ENCODE measurements around the gene RTP5.
A peak's percentile ranks its signal among the peaks of the same experiment; 100 is the strongest.

The RTP5 gene

GRCh38 chr2:241843321-241844065 lies 26.0 kb upstream of the RTP5 start:
- no peak for DNase-seq (ENCODE audit: low read depth in 3 of 3)

DNA sequence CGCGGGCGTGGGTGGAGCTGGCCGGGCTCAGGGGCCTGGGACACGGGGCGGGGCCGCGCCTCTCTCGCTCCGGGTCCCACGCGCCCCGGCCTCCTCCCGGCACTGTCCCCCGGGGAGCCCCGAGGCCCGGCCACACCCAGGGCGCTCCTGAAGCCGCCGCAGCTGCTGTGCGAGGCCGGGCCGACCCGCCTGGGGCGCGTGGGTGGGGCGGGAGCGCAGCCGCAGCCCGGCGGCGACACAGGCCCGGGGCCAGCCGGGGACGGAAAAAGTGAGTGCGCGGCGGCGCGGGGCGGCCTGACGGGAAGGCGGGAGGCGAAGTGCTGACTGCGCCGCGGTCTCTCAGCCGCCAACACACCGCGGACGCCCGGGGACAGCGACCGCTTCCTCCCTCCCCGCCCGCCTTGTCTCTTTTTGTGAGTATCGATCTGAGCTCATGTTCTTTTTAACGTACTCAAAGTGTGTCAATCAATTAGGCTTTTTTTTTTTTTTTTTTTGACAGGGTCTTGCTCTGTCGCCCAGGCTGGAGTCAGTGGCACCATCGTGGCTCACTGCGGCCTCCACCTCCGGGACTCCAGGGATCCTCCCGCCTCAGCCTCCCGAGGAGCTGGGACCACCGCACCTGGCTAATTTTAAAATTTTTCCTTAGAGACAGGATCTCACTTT lies 25.3 kb upstream of the RTP5 start:
- peak; percentile 78 to 84 (median 80) for DNase-seq (ENCODE audit: low read depth in 3 of 3)

DNA sequence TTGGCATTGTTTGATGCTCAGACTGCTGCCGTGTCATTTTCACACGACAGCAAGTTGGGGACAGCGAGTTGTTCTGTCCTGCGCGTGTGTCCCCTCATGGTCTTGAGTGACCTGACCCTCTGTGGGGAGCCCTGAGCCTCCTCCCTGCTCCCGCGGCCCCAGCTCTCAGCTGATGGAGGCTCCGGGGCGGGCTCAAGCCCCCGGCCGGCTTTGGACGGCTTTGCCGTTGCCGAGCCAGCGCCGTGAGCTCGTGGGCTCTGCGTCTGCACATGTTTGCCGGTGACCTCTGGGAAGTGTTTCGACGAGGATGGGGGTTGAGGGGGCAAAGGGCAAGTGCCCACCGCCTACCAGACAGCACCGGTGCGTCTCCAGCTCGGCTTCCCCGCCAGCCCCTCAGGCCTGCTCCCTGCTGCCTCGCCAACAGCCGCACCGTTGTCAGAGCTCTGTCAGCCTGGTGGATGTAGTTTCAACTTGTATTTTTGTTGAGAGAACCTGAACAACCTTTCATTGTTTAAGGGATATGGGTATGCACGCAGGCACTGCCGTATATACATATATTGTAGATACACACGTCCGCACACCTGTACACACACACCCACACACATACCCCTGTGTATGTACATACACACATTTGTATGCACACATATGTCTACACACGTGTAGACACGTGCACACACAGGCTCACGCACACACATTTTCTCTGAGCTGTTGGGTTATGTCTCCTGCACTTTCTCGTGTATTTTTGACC lies 24.5 kb upstream of the RTP5 start:
- no peak for DNase-seq (ENCODE audit: low read depth in 3 of 3)

DNA sequence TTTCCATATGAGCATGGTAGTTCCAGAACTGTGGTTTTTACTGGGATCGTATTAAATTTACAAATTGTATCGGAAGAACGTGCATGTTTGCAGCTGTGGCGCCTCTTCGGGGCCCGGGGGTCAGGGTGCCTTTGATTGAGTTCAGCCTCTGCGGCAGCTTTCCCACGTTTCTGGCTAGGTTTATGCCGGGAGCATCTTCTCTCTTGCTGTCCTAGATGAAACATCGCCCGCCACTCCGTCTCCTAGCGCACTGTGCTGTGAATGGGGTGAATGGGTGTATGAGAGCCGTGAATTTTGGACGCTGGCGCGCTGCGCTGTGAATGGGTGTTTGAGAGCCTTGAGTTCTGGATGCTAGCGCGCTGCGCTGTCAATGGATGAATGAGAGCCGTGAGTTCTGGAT lies 23.1 kb upstream of the RTP5 start:
- no peak for DNase-seq (ENCODE audit: low read depth in 3 of 3)

DNA sequence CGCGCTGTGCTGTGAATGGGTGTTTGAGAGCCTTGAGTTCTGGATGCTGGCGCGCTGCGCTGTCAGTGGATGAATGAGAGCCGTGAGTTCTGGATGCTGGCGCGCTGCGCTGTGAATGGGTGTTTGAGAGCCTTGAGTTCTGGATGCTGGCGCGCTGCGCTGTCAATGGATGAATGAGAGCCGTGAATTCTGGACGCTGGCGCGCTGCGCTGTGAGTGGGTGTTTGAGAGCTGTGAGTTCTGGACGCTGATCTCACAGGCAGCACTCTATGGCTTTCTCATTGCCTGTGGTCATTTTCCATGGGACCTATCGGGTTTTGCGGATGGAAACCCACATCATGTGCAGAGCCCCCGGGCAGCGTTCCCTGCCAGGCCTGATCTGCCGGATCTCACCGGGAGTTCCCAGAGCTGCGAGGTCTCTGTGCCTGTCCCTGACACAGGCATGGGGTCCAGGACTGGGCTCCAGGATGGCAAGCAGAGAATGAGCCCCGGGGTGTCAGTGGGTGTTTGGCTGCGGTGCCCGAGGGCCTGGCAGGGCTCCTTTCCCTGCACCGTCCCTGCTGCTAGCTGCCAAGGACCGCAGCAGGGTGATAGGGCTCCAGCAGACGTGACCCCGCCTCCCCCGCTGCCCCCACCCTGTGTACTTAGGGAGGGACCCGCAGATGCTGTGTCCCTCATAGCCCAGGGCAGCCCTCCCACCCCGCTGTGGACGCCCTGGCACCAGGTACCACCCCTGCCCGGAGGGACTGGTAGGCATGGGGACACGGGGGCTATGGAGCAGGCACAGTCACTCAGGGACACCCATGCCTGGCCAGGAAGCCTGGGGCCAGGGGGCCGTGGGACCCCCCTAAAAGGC lies 20.5 kb upstream of the RTP5 start:
- no peak for DNase-seq (ENCODE audit: low read depth in 3 of 3)

DNA sequence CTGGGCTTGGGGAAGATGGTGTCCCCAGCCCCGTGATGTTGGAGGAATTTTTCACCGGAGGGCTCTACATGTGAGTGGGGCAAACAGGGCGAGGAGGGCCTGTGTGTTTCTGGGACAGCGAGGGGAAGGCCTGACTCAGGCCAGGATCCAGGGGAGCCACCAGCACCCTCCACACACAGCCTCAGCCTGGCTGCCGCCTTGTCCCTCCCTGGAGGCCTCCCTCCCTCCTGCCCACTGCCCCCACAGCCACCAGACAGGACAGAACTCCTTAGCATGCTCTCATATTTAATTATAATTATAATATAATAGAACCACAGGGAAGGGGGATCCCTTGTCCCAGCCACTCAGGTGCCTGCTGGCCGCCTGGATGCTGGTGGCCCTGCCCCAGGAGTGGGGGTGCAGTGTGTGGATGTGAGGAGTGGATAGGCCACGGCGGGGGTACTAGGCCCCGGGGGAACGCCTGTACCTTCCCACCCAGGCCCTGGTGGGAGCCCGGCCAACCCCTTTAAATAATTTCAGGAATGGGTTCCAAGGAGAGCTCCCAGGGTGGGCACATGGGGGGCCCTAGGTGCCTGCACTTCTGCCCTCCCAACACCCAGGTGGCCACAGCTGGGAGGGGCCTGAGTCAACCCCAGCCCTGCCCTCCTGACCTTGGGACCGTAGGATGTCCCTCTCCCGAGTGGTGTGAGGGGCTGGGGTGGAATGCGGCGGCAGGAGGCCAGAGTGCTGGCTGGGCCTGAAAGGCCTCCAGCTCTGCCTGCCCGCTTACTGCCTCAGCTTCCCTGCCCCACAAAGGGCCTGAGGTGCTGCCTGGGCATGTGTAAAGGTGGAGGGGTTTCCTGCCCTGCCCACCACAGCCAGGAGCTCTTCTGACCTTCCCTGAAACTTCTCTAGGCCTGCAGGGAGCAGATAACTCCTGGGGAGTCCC lies 19.6 kb upstream of the RTP5 start:
- DNase-seq (ENCODE audit: low read depth in 3 of 3) = no peak

- no peak for DNase-seq (ENCODE audit: low read depth in 3 of 3)
These were observed 18.8 kb upstream of the RTP5 start for GRCh38 chr2:241850544-241851324.

GRCh38 chr2:241851325-241852115 lies 18.0 kb upstream of the RTP5 start:
- no peak for DNase-seq (ENCODE audit: low read depth in 3 of 3)

GRCh38 chr2:241852116-241852980 lies 17.2 kb upstream of the RTP5 start:
- DNase-seq (ENCODE audit: low read depth in 3 of 3) = no peak

- no peak for DNase-seq (ENCODE audit: low read depth in 3 of 3)
These were observed 16.4 kb upstream of the RTP5 start for GRCh38 chr2:241852981-241853631.

- DNase-seq (ENCODE audit: low read depth in 3 of 3) = no peak
These were observed 15.7 kb upstream of the RTP5 start for GRCh38 chr2:241853651-241854341.

DNA sequence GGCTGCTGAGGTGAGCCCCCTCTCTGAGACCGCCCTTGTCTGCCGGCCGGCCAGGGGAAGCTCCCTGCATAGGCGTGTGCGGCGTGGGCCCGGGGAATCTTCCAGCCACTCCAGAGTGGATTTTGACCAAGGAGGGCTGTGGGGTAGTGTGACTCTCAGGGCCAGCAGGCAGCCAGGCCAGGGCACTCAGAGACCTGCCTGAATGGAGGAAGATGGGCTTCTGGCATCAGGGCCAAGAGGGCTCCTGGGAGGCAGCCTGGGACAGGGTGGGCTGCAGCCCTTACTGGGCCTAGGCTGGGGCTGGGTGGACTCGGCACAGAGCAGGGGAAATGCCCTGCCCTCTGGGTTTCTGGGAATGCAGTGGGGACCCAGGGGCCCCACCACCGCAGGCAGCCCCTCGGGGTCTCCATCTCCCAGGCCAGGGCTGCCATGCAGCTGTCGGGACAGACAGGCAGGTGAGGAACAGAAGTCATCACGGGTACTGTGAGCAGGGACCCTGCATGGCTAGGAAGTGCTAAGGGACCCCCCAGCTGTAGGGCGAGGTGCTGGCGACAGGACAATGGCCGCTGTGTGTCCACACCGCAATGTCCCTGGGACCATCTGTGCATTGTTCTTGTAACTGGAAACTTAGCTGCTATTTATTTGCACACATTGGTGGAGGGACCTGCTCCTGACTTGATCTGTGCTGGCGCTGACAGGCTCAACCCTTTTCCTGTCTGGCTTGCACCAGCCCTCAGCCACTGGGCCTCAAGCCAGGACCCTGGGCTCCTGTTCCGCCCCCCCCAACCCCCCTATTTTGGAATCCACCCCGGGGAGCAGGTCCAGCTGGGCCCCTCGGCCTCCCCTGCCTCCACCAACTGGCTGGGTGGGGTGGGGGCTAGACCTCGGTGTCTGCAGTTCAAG lies 14.9 kb upstream of the RTP5 start:
- DNase-seq (ENCODE audit: low read depth in 3 of 3) = no peak

- no peak for DNase-seq (ENCODE audit: low read depth in 3 of 3)
These were observed 14.2 kb upstream of the RTP5 start for GRCh38 chr2:241855245-241855887.

- DNase-seq (ENCODE audit: low read depth in 3 of 3) = no peak
These were observed 13.6 kb upstream of the RTP5 start for GRCh38 chr2:241855888-241856422.

DNA sequence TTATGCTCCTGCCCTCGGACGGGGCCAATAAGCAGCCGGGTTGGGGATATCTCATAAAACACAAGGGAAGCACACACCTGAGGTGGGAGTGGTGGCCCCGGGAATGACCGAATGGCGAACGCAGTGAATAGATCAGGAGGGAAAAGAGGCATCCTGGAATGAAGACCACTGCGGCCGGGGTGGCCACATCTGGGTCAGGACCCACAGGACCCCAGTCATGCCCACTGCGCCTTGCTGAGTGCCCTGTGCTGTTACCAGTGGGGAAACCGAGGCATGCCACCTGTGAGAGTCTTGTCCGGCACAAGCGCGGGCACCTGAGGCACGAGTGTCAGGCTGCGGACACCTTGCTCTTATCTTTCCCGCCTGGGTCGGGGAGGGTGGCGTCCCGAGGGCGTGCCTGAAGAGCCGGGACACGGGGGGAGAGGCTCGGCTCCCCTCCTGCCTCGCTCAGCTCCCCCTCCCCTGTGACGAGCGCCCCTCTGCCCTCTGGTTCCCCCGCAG lies 12.4 kb upstream of the RTP5 start:
- DNase-seq (ENCODE audit: low read depth in 3 of 3) = no peak

Data from stimulated activated CD4-positive, alpha-beta T cell treated with anti-CD3 and anti-CD28 coated beads, TNF-alpha, amount 100 ng/mL, for 48 hours (primary cell).